Breast epithelium (tissue), 3 donors: ENCODE measurements around the gene CIT.

Source experiments
- CTCF ChIP-seq, 3 donors: fragments of 450-650 bp; IDR thresholded peaks; one replicate each; pipeline ENCODE4 v1.5.1; 2016 to 2017; ENCODE audit warnings: antibody characterized with exemption in 3 of 3, mild to moderate bottlenecking in 3 of 3, moderate library complexity in 3 of 3
- POLR2A ChIP-seq: fragments of 450-650 bp; IDR thresholded peaks from one replicate; pipeline ENCODE4 v1.6.1; 2016; ENCODE audit warnings: antibody characterized with exemption, mild to moderate bottlenecking, moderate library complexity
- POLR2AphosphoS5 ChIP-seq, 3 donors: sonication (generic); formaldehyde crosslinking; IDR thresholded peaks; one replicate each; pipeline ENCODE4 v1.6.1; 2017; ENCODE audit warnings: antibody characterized with exemption in 3 of 3

GRCh38 chr12:119679490-119679889 lies 197.6 kb downstream of the CIT start:
- TF ChIP-seq POLR2A (no peak), CTCF (IDR thresholded peaks at IDR 0.05) (no peak), POLR2AphosphoS5 (IDR thresholded peaks at IDR 0.05) (no peak)
